CD4-positive, alpha-beta T cell treated with Interleukin-17A for 1 hour (primary cell): ENCODE results near the gene RASL11B.
"Not testable (repeated sequence)": the region's sequence is repeated elsewhere in the genome, so short reads cannot be mapped to it uniquely, and the experiment has no call there.

ENCODE experiments used
- DNase-seq: peaks from one replicate; pipeline ENCODE4 v3.0.0-alpha.2; 2020

RASL11B gene, protein sequence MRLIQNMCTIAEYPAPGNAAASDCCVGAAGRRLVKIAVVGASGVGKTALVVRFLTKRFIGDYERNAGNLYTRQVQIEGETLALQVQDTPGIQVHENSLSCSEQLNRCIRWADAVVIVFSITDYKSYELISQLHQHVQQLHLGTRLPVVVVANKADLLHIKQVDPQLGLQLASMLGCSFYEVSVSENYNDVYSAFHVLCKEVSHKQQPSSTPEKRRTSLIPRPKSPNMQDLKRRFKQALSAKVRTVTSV

DNA sequence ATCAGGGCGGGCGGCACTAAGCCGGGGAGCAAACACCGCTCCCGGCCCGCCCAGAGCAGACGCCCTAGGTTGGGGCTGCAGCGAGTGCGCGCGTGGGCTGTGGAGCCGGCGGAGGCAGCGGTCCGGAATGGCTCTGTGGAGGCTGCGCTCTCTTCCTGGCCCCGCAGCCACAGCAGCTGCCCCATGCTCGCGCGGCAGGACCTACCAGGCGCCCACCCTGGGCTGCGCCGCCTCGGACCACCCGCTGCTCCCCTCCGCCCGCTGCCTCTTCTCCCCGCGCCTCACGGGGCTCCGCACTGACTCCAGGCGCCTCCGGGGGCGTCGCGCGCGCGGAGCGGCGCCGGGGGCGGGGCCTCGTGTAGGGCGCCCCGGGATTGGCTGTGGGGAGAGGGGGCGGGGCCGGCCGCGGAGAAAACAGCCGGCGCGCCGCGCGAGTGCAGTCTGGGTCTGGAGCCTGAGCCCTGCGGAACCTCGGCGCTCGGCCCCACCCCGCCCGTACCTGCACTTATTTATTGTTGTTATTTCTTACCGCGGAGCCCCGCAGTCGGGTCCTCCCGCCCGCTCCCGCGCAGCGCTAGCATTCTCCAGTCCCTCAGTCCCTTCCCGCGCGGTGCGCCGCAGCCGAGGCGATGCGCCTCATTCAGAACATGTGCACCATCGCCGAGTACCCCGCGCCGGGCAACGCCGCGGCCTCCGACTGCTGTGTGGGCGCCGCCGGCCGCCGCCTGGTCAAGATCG is at the start of gene RASL11B:
Gene RASL11B, plus strand, starts transcription at position 439 of the 738 bp plus-strand sequence. Its CDS starts 191 bp downstream, at position 630.
- DNase-seq, result peak; percentile 86

DNA sequence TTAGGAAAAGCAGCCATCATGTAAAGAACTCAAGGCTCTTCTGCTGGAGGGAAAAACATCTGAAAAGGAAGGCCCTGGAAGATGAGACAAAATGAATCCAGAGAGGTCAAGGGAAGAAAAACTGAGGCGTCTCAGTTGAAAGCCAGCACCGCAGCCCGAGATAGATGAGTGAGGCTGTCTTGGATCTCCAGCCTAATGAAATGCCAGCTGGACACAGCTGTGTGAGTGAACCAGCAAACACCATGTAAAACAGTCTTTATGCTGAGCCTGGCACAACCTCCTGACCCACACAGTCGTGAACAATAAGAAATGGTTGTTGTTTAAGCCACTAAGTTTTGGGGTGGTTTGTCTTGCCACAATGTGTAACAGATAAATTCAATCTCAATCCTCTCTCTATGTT is 48.6 kb upstream of the RASL11B start:
- no peak for DNase-seq

DNA sequence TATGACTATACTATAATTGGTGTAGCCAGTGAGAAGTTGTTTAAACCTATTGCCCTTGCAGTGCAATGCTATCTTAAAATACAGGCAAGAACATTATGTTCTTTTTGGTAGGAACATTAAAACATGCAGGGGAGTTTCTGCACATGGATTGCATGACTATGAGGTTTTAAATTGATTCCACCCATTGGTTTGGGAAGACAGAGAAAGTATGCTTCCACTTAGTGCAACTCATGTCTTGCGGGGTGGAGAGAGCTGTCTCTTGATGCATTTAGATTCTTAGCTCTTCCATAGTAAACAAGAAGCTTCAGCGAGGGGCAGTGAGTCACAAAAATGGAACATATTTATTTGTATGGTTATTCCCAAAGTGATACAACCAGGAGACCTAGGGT is 39.5 kb upstream of the RASL11B start:
- DNase-seq, result no peak

DNA sequence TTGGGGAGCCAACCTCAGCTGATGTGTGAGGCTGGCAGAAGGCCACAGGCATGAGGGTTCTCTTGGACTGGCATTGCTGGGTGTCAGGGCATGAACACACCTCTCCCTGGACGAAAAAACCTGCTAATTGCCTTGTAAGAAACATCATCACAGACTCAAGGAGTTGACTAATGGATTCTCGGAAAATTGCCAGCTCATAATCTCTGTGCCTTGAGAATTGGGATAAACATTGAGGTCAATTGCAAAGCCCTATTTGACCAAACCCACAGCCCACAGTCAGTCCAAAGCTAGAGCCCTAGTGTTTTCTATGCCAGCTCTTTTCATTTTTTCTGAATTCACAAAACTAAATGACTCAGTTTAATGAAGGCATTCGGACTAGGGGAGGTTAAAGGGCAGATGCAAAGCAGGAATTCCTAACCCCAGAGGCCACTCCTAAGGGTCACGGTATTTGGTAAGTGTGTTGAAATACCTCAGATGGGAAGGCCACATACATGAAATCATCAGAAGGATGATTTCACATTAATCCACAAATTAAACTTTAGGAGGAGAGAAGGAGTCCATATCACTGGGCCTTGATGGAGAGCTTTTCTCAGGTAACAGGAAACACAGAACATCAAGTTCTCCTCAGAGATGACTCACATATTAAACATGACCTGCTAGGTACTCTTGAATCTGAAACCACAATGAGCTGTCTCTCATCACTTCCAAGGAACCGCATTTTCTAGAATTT is 39.0 kb upstream of the RASL11B start:
- no peak for DNase-seq

DNA sequence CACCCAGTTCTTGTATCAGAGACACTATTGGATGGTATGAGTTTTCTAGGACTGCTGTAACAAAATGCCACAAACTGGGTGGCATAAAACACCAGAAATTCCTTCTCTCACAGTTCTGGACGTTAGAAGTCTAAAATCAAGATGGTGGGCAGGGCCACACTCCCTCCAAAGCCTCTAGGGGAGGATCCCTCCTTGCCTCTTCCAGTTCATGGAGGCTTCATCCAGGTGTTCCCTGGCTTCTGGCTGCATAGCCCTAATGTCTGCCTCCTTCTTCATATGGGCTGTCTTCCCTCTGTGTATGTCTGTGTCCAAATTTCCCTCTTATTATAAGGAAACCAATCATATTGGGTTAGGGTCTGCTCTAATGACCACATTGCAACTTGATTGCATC is 38.4 kb upstream of the RASL11B start:
- DNase-seq, result no peak

DNA sequence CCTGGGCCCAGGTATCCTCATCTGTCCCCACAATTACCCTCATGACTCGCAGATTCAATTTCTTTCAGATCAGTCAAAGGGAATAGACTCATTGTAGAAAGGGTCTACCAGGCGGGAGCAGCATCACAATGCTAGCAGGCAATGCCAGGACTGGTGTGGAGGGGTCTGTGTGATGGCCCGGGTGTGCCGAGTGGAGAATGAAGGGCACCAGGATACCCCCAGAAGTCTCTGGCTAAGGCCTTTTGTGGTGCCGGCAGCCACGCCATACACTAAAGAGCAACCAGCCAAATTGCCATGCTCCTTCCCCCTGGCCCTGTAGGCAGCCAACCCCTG is 37.9 kb upstream of the RASL11B start:
- DNase-seq, result no peak

DNA sequence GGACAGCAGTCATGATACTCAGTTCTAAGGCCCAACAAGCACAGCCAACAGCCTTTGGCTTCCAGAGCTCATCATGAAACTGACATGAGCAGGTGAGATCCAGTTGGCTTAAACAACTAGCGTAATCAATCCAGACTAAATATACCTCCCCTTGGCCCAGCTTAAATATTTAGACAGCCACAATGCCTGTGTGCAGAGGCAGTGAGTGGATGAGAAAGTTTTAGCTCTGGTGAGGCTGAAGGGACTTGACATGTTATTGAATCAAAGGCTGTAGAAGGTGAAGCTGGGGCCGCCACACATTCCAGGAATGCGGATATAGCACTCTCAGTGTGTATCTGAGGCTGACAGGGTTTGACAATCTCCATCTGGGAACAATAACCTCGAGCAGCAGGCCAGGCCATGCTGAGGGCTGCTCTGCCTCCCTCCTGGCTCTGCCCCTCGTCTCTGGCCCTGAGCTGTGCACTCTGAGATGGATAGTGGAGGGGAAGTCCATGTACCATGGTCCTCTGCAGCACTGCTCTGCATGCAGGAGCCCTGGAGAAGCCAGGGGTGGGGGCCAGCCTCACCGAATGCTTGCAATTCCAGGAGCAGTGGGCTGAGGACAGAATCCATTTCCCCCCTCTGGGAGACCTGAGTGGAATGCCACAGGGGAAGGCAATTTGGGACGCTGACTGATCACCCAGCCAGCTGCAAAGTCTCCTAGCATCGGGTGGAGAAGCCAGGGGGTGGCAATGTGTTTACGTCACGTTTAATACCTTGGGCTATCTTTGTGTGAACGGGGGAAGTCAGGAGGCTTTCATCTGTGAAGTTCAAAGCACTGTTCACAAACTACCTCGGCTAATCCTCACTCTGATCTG is 37.3 kb upstream of the RASL11B start:
- no peak for DNase-seq

DNA sequence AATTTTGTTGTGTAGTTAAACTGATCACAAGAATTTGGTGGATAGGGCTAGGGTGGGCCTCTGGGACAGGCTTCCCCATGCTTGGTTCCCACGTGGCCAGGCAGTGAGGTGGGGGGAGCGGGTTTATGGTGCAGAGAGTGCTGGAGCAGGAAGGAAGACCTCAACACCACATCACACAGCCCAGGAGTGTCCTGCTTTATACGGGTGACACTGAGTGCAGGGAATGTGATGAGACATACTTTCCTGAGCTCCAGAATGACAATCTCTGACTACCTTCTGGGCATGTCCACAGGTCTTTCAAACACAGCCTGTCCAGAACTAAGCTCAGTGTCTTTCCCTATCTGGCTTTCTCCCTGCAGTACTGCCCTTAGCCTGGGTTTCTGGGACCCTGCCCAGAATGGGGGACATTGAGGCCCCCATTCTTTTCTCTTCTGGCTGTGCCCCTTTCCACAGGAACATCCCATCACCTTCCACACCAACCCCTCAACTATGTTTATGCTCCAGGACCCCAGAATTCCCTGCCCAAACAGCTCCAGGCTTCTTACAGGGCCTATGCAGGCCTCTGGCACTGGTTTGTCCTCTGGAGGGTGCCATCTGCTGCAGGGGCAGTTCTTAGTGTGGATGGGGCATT is 36.5 kb upstream of the RASL11B start:
- DNase-seq, result no peak

DNA sequence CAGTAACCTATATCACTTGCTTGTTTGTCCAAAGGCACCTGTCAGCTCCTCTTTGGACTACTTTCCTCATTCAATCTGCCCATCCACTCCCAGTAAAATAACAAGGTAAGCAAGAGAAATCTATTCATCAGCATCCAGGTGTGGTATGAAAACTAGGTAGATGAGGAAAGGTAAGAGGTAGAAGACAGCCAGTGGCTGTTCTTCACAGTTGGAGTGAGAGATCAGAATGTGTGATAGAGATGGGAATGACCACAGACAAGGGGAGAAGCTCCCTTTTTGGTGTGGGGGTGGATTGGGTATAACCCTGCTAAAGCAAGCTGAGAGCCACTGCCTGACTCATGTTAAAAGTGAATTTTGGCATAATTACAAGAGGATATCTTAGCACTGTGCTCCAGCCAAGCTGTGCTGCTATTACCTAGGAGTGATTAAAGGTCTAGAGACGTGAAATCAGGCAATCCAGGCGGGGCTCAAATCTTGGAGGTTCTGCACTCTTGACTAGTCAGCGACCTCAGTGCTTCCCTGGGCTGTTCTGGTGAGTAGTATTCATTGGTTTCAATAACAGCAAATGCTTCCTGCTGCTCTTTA is 28.1 kb upstream of the RASL11B start:
- no peak for DNase-seq

DNA sequence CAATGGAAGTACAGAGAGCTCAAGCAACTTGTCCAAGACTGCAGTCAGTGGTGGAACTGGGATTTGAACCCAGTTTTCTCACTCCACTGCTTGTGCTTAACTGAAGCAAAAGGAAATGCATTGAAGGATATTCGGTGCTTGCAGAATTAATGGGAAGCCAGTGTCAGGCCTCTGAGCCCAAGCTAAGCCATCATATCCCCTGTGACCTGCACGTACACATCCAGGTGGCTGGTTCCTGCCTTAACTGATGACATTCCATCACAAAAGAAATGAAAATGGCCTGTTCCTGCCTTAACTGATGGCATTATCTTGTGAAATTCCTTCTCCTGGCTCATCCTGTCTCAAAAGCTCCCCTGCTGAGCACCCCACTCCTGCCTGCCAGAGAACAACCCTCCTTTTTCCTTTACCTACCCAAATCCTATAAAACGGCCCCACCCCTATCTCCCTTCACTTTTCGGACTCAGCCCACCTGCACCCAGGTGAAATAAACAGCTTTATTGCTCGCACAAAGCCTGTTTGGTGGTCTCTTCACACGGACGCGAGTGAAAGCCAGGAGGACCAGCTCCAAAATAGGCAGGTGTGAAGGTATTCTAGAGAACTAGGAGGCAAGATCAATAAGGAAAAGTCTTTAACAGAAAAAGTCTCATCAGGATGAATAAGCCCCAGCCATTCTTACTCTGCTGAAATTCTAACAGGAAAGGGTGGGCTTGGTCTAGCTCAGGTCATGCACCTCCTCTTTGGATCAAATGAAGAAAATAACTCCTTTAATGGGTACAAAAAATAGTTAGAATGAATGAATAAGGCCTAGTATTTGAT is 27.3 kb upstream of the RASL11B start:
- DNase-seq, result not testable (repeated sequence)

DNA sequence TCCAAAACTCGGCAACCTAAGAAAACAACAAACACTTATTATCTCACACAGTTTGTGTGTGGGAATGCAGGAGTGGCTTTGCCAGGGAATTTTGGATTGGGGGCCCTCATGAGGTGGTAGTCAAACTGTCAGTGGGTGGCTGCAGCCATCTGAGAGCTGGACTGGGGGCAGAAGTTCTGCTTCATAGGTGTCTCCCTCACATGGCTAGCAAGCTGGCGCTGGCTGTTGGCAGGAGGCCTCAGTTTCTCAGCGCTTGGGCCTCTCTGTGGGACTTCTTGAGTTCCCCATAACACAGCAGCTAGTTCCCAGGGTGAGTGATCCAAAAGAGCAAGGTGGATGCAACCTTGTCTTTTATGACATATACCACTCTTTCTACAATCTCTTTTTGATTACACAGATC is 26.0 kb upstream of the RASL11B start:
- no peak for DNase-seq

DNA sequence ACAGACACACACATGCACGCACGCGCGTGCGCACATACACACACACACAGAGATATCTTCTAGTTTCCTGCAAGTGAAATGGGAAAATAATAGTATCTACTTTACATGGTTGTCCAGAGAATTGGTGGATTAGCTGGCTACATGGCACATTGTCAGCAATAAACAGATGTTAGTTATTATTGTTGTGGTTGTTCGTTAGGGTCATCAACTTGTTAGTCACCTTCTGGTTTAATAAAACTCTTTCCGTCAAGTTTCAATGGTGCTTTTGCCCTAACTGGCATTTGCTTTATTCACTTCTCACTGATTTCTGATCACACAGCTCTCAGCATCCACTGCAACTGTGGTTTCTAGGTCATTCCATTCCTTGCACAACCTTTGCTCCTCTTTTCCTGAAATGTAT is 25.4 kb upstream of the RASL11B start:
- DNase-seq, result no peak

DNA sequence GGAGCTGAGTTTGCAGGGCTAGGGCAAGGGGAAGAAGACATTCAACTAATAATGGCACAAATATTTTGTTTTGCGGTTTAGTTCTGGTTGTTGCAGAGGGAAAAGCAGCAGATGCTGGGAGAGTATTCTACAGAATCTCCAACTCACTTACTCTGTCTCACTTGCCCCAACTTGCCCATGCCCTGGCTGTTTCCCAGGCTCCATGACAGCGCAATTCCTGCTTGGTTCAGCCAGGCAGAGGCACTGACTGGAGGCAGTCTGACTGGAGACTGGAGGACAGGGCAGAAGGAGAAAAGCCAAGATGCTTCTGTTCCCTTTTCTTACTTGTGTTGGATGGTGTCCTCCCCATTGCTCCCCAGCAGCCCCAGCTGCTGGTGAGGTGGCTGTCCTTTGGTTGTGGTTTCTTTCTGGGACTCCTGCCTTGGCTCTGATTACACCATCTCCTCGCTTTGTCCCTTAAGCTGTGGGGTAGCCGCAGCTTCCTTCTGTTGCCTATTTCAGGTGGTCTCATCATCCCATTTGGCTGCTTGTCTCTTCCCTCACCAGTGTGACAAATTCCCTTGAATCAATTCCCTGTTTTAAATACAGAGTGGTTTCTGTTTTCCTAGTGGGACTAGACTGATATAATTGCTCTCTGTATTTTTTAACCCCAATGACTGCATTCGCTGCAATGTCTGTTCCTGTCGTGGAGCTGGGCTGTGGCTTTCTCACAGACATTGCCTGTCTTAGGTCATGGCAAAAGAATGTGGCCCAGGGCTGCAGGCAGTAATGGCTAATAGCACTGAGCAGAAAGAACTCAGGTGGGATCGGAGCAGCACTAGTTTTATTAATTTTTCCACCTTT is 24.2 kb upstream of the RASL11B start:
- DNase-seq, result no peak

DNA sequence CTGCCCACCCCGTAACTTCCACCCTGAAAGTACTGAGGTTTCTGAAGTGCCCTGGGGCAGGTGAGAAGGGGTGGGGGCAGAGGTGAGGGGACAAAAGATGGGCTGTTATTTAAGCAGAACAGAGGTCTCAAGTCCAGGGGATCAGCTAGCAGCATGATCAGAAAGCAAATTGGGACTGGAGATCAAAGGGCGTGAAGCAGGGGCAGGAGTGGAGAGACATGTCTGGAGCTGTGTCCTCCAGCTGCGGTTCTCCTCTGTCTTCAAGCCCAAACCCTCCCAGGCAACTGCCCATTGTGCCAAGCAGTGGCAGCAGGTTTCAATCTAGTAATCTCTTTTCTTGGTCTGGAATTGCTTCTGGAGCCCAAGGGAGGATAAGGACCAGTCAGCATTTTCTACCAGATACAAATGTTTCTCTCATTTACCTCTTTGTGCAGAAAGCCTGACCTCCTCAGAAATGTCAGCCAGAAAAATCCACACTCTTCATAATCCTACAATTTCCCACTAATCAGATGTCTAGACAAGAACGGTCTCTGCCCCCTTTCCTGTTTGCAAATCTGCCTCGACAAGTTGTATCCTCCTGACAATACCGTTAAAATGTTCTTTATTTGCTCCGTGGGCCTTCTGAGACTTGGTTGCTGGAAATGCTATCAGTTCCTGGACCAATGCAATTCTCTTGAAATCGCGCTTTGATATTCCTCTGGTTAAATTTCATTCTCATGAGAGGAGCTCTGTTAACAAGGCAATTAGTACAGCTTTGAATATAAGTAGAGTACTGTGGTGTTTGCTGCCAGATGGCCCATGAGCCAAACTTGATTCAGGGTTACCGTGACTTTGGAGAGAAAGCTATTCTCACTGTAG is 23.2 kb upstream of the RASL11B start:
- no peak for DNase-seq

DNA sequence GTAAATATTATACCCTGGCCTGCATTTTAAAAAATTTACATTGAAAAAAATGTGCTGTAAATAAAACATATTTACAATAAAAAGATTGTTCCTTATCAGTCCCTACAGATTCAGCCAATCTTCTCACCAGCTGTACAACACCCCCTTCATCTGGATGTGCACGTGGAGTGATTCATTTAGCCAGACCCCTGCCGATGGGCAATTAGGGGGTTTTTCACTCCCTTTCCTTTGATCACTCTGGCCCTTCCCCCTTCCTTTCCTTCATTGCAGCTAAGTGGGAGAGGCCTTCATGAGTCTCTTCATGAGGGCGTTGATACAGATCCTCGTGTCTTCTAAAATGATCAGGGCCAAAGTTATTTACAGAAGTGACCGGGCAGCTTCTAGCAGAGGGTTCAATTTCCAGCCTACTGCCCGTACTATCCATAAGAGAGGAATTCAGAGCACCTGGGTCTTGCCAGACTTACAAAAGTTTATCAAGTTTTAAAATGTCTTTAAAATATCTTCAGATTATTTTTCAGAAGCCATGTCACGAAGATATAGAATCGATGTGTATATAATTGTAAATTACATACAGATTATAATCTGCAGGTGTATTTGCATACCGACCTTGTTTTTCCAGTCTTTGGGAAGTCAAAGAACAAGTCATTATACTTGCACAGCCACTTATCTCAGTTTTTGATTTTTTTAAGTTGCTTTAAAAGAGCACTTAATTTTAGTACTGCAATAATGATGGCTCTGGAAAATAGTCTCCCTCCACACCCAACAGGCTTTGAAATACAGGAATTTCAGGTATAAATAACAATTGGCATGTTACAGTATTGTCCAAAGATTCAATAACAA is 21.4 kb upstream of the RASL11B start:
- DNase-seq, result no peak

DNA sequence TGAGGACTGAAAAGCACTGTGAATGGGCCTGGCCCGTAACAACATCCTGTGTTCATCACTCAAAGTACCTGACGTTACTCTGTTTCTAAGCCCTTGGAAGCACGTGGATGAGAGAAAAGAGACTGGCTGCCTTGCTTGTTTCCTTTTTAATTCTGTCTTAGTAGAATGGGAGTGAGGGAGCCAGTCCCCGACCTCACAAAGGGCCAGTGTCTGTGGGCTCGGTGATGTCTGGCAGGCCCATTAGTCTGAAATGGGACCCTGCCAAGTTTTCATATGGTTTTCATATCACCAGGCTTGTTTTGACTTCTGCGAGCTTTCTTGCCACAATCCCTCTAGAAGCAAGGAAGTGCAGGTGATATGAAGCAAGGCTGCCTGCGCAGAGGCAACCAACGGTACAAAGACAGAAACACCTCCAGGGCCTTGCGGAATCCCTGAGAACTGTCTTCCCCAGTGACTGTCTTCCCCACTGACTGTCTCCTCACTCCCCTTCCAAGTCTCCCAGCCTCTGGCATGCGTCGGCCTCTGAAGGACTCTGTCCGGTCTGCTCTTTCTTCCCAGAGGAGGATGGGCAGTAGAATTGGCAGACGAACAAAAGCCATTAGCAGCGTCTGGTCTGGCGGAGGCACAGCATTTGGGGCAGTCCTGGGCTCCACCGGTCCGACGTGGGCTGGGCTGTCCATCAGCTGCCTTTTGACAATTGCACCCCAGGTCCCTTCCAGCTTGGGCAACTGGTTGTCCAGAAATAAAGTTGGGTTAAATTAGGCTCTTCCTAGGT is 20.2 kb upstream of the RASL11B start:
- no peak for DNase-seq

DNA sequence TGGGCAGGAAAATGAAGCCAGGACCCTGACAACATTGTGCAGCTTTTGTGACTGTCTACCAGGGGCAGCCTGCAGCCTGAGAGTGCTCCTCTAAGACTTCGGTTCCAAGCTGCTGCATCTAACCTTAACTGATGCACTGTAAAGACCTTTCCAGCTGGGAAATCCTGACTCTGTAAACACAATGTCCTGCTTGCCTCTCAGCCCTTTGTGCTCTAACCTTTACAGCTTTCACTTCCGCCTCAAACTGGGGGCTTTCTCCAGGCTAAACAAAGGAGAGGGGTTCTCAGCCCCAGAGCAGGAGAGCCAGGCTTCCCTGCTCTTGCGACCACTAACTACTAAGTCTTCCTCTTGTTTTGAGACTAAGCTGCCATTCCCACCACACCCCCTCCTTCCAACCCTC is 19.3 kb upstream of the RASL11B start:
- no peak for DNase-seq

DNA sequence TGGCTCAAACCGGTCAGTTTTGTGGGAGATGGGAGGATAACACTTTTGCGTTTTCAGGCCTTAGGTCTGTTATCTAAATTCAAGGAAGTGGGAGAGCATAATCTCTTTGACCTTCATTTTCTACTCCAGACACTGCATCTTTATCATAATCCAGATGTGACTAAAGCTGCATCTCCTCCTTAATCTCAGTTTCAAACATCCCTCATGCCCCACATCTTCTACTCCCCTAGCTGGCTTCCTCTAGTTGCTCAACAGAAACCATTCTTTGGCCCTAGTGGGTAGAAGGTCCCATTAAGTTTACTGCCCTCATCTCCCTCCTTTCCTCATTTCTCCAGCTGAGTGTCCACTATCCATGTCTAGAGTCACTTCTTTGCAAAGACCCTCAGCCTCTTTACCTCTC is 18.8 kb upstream of the RASL11B start:
- DNase-seq, result no peak
